HG02938 (cell line): Measurements from ENCODE around the gene NR1H2.
A peak's percentile ranks its signal among the peaks of the same experiment; 100 is the strongest.
"Not testable (repeated sequence)": the region's sequence is repeated elsewhere in the genome, so short reads cannot be mapped to it uniquely, and the experiment has no call there.

Source experiments
- ATAC-seq: cut with Tn5 transposase; IDR thresholded peaks from one replicate; pipeline ENCODE4 v1.9.1; 2021; ENCODE audit warnings: mild to moderate bottlenecking, moderate library complexity; ENCODE audit not compliant: unreplicated experiment

The NR1H2 gene

GRCh38 chr19:50377517-50377916 is 1.3 kb downstream of the NR1H2 start:
- ATAC-seq: no peak

- no peak for ATAC-seq
Observed at GRCh38 chr19:50378169-50378862, 2.1 kb downstream of the NR1H2 start.

DNA sequence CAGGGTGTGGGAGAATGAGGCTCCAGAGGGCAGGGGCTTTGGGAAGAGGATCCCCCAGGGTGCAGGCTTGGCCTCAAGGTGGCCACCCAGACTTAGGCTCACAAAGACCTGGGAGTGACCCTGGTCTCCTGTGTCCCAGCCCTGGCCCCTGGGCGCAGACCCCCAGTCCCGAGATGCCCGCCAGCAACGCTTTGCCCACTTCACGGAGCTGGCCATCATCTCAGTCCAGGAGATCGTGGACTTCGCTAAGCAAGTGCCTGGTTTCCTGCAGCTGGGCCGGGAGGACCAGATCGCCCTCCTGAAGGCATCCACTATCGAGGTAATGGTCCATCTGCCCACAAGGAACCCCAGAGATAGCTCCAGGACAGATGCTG is 2.6 kb downstream of the NR1H2 start:
- ATAC-seq: no peak

- no peak for ATAC-seq
Observed at GRCh38 chr19:50379602-50380001, 3.3 kb downstream of the NR1H2 start.

DNA sequence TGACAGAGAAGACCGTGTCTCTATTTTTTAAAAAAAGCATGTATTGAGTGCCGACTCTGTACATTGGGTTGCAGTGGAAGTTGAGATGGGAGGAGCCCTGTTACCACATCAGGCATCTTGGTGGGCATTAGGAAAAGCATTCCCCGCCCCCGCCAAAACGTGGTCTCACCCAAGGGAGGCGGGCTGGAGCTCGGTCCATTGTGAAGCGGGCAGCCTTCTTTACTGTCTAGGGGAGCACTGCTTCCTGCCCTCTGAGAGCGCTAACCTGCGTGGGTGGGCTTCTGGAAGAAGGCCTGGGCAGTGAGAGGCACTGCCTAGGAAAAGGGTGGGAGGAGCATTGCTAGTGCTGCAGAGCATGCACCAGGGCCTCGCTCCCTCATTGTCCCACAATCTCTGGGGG is 3.9 kb downstream of the NR1H2 start:
- ATAC-seq: no peak

DNA sequence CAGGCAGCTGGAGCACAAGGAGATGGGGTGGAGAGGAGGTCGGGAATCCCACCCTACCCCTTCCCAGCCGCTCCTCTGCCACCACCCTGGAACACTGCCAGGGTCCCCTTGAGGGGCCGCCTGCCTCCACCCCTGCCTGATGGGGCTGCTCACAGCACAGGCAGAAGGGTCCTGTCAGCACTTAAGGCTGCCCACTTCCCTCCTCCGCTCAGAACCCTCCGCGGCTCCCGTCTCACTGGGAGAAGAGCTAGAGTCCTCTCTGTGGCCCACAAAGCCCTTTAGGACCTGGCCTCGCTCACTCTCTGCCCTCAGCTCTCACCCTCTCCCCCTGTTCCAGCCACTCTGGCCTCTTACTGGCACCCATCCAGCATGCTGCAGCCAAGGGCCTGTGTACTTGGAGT is 4.5 kb downstream of the NR1H2 start:
- no peak for ATAC-seq

DNA sequence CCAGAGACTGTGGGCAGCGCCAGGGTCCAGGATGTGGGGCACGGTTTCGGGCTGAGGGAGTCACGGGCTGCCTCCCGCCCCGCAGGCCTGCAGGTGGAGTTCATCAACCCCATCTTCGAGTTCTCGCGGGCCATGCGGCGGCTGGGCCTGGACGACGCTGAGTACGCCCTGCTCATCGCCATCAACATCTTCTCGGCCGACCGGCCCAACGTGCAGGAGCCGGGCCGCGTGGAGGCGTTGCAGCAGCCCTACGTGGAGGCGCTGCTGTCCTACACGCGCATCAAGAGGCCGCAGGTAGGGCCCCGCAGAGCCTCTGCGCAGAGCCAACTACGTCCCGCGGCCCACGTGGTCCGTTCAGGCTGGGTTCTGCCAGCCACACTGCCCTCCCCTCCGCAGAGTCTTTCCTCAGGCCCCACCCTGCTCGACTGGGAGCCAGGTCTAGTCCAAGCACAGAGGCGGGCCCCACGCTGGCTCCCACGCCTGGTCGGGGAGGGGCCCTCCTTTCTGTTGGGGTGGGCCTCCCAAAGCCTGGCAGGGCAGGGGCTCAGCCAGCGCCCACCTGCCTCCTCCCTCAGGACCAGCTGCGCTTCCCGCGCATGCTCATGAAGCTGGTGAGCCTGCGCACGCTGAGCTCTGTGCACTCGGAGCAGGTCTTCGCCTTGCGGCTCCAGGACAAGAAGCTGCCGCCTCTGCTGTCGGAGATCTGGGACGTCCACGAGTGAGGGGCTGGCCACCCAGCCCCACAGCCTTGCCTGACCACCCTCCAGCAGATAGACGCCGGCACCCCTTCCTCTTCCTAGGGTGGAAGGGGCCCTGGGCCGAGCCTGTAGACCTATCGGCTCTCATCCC is 5.8 kb downstream of the NR1H2 start:
- no peak for ATAC-seq

- ATAC-seq: no peak
Observed at GRCh38 chr19:50383001-50383851, 7.0 kb downstream of the NR1H2 start.

DNA sequence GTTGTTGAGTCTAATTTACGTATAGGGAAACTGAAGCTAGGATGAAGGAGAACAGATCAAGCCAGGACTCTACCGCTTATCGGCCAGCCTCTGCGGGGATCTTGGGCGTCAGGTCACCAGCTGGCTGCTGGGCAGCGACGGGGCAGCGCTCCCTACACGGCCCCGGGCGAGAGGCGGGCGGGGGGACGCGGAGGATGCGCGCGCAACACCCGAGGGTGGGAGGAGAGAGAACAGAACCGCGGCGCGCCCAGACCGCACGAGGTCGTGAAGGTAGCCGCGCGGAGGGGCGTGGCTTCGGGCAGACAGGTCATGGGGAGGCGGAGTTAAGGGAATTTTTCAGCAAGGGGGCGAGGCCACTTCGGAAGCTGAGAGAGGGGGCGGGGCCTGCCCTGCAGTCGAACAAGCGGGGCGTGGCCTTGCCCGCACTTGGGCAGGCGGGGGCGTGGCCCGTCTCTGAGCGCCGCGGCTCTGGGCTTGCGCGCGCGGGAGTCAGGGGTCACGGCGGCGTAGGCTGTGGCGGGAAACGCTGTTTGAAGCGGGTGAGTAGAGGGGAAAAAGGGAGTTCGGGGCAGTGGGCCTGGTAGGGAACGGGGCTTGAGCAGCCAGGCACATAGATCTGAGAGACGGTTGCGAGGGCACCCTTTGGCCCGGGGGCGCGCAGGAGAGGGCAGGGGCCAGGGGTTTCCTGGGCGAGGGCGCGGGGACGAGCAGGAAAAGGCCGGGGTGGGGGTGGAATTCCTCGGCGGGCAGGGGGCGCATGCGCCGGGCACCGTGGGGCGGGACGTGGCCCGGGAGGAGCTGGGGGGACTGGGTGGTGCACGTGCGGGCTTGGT is 7.8 kb downstream of the NR1H2 start, which contains the start of gene POLD1:
Gene POLD1 (plus strand): TSS at position 496 of the 833 bp plus-strand sequence. CDS start 14,505 bp downstream, outside the sequence.
- ATAC-seq: peak; percentile 85

GRCh38 chr19:50384685-50385535 is 8.7 kb downstream of the NR1H2 start:
- ATAC-seq: no peak

DNA sequence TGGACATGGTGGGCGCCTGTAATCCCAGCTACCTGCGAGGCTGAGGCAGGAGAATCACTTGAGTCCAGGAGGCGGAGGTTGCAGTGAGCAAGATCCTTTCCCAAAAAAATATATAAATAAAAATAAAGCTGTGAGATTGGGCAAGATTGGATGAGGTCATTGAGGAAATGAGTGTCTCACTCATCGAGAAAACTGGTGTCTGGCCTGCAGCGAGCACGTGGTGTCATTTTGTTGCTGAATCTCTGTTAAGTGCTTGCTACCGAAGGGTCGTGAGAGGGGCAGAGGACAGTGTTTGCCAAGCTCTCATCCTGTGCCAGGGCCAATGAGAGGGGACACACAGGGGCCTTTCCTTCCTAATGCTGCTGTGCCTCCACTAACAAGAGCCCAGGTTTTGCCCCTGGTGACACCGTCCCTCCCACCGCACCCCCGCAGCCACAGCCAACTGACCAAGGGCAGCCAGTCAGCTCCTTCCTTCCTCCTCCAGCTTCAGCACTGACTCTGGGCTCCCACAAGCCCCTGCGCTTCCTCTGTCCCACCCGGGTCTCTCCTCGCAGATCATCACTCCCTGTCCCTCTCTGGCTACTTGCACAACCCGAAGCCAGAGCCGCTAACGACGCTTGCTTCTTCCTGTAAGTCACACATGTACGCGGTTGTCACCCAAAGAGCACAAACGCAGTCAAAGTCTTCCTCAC is 11.1 kb downstream of the NR1H2 start:
- ATAC-seq: no peak

DNA sequence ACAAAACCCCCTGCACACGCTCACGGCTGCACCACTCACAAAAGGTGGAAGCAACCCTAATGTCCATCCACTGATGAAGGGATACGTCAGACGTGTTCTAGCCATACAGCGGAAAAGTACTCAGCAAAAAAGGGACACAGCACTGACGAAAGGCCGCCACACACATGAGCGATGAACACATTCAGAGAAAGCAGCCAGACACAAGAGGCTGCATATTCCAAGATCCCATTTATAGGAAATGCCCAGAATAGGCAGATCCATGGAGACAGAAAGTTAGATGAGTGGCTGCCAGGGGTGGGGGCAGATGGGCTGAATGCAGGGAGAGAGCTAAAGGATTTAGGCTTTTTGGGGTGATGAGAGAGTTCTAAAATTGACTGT is 11.6 kb downstream of the NR1H2 start:
- no peak for ATAC-seq

- not testable (repeated sequence) for ATAC-seq
Observed at GRCh38 chr19:50390295-50390694, 14.0 kb downstream of the NR1H2 start.

DNA sequence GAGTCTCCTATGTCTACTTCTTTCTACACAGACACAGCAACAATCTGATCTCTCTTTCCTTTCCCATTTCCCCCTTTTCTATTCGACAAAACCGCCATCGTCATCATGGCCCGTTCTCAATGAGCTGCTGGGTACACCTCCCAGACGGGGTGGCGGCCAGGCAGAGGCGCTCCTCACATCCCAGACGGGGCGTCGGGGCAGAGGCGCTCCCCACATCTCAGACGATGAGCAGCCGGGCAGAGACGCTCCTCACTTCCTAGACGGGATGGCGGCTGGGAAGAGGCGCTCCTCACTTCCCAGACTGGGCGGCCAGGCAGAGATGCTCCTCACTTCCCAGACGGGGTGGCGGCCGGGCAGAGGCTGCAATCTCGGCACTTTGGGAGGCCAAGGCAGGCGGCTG is 14.7 kb downstream of the NR1H2 start:
- not testable (repeated sequence) for ATAC-seq

- ATAC-seq: no peak
Observed at GRCh38 chr19:50392759-50393158, 16.5 kb downstream of the NR1H2 start.

DNA sequence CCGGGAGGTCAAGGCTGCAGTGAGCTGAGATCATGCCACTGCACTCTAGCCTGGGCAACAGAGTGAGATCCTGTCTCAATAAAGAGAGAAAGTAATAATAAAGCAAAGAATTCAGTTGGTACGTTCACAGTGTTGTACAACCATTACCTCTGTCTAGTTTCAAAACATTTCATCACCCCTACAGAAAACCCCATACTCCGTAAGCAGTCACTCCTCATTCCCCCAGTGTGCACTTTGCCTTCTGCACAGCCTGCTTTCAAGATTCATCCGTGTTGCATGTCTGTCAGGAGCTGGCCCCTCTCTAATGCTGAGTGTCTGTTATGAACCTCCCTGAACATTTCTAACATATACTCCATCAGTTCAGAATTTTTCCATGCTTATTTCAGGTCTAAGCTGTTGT is 17.3 kb downstream of the NR1H2 start:
- ATAC-seq: no peak

- no peak for ATAC-seq
Observed at GRCh38 chr19:50394017-50394416, 17.8 kb downstream of the NR1H2 start.

DNA sequence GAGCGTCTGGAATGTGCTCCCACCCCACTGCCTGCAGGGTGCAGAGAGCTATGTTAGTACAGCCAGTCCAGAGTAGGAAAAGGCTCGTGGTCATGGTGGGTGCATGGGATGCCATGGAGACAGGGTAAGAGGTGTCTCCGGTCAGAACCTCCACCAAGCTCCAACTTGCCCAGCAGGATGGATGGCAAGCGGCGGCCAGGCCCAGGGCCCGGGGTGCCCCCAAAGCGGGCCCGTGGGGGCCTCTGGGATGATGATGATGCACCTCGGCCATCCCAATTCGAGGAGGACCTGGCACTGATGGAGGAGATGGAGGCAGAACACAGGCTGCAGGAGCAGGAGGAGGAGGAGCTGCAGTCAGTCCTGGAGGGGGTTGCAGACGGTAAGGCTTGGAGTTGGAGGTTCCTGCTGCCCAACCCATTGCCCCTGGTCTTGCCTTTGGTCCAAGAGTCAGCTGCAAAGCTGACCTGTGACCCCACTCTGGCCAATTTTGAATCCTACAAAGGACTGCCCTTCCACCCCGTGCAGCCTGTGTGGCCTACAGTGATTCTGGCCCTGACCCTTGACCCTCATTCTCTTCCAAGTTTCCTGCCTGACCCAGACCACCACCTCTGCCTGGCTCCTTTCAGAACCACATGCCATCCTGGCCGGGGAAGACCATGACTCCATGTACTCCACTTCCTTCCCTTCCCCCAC is 22.6 kb downstream of the NR1H2 start:
- no peak for ATAC-seq
